SK-N-SH (cell line): ENCODE data around the gene NLRC4.

ENCODE experiments used
- MXI1 ChIP-seq: IDR thresholded peaks from 2 replicates; pipeline ENCODE4 v1.6.1; 2012; ENCODE audit warnings: mild to moderate bottlenecking, low read depth, low read length, improper control_type of control experiment
- POLR2AphosphoS5 ChIP-seq: IDR thresholded peaks from 2 replicates; pipeline ENCODE4 v1.6.1; 2012; ENCODE audit warnings: low read depth, low read length
- RCOR1 ChIP-seq: fragments of 150-350 bp; IDR thresholded peaks from 2 replicates; pipeline ENCODE4 v1.6.1; 2017; ENCODE audit warnings: antibody characterized with exemption, low read length
- TCF12 ChIP-seq: IDR thresholded peaks from 2 replicates; pipeline ENCODE4 v1.4.0; 2012
- TF ChIP-seq, protein P1 (sequence below): fragments of 200-600 bp; sonication (generic); IDR thresholded peaks from 2 replicates; pipeline ENCODE4 v1.6.1; 2017; ENCODE audit warnings: antibody characterized with exemption, mild to moderate bottlenecking, moderate library complexity

DNA sequence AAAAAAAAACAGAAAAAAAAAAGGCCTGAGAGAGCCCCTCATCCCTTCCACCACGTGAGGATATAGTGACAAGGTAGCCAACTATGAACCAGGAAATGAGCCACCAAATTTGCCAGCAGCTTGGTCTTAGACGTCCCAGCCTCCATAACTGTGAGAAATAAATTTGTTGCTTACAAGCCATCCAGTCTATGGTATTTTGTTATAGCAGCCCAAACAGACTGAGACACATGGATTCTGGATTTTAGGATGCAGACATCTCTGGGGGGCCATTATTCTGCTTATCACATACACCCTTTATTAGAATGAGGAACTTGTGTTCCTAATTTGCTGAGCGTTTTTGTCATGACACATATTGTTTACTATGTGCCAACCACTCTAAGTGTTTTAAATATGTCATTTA lies 7.6 kb upstream of the NLRC4 start:
- TF ChIP-seq TCF12 (no peak), POLR2AphosphoS5 (no peak), RCOR1 (no peak), MXI1 (no peak)
- TF ChIP-seq, protein P1, sequence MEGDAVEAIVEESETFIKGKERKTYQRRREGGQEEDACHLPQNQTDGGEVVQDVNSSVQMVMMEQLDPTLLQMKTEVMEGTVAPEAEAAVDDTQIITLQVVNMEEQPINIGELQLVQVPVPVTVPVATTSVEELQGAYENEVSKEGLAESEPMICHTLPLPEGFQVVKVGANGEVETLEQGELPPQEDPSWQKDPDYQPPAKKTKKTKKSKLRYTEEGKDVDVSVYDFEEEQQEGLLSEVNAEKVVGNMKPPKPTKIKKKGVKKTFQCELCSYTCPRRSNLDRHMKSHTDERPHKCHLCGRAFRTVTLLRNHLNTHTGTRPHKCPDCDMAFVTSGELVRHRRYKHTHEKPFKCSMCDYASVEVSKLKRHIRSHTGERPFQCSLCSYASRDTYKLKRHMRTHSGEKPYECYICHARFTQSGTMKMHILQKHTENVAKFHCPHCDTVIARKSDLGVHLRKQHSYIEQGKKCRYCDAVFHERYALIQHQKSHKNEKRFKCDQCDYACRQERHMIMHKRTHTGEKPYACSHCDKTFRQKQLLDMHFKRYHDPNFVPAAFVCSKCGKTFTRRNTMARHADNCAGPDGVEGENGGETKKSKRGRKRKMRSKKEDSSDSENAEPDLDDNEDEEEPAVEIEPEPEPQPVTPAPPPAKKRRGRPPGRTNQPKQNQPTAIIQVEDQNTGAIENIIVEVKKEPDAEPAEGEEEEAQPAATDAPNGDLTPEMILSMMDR = no peak
